KOPT-K1 (cell line): ENCODE measurements around the gene GCSH.
A peak's percentile ranks its signal among the peaks of the same experiment; 100 is the strongest.

ENCODE experiments used
- H3K27ac ChIP-seq: fragments of 200-600 bp; sonication (generic); 2 replicates; pipeline ENCODE4 v1.5.1; 2016; ENCODE audit warnings: antibody characterized with exemption, mild to moderate bottlenecking, low read depth, low read length; ENCODE audit not compliant: poor library complexity, severe bottlenecking
- H3K36me3 ChIP-seq: fragments of 200-600 bp; sonication (generic); 2 replicates; pipeline ENCODE4 v1.5.1; 2017; ENCODE audit warnings: antibody characterized with exemption, mild to moderate bottlenecking, low read length, moderate library complexity; ENCODE audit not compliant: insufficient read depth
- H3K9me3 ChIP-seq: fragments of 200-600 bp; sonication (generic); 2 replicates; pipeline ENCODE4 v1.5.1; 2017; ENCODE audit warnings: antibody characterized with exemption, low read length, mild to moderate bottlenecking; ENCODE audit not compliant: insufficient read depth, poor library complexity, severe bottlenecking

Gene GCSH

DNA sequence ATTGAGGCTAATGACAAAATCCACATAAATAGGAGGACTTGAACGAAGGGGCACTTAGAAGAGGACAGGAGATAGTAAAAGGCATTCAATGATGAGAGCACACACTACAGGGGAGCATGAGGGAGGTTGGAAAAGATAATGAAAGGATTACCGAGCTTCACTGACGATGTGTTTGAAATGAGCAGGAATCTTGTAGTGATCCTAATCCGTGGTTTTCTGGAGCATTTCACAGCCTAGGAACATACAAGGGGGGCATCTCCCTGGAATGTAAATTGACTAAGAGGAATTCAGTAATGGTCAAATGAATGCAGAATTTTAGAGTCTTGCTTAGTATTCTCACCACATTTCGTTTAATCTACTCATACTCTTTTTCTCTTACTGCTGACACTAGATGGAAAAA, 55.4 kb downstream of the GCSH start:
- Histone ChIP-seq H3K36me3 (peaks cover 56% of the 10 kb centered on the region), H3K9me3 (no peaks in the 10 kb centered on the region), H3K27ac (no peak overlapping the region)

DNA sequence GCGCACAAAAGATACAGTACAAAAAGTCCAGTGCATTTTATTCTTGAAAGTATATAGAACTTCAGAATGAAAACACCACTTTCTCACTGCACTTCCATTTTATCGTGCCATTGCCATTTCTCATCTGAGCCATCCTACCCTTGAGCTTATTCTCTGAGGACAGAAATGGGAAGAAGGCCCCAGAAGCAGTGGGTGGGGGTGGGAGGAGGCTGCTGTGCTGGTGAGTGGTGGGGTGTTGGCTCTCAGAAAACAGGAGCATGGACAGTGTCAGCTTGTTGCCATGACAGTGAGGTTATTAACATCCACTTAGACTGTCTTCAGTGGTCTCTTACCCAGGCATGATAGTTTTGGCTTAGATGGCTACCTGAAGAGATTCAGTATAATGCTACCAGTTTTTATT, 56.1 kb downstream of the GCSH start:
- Histone ChIP-seq H3K36me3 (peaks cover 49% of the 10 kb centered on the region), H3K9me3 (no peaks in the 10 kb centered on the region), H3K27ac (no peak overlapping the region)

DNA sequence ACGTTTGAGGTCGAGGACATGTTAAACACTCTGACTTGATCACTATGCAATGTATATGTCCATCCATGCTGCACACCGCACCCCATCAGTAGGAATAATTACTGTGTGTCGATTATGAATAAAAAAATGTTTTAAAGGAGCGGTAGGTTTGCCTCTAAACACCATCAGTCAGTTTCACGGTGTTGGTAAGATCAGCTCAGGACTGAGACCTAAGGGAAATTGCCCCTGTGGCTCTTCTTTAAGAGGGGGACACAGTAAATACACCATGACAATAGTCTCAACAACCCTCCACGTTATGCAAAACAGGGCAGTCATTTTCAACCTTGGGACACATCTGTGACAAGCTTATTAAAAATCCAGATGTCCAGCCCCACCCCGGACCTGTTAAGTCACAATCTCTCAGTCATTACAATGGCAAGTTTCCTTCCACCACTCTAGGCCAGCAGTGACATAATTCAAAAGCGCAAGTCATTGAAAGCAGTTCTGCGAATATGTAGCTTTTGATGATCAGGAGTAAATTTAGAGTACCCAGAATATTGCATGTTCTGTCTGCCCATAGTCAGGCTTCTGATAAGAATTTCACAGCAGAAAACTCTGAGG, 59.3 kb downstream of the GCSH start:
- H3K27ac ChIP-seq, result peak overlapping the region; percentile 59
- peaks cover 33% of the 10 kb centered on the region for H3K36me3 ChIP-seq
- H3K9me3 ChIP-seq, result no peaks in the 10 kb centered on the region

DNA sequence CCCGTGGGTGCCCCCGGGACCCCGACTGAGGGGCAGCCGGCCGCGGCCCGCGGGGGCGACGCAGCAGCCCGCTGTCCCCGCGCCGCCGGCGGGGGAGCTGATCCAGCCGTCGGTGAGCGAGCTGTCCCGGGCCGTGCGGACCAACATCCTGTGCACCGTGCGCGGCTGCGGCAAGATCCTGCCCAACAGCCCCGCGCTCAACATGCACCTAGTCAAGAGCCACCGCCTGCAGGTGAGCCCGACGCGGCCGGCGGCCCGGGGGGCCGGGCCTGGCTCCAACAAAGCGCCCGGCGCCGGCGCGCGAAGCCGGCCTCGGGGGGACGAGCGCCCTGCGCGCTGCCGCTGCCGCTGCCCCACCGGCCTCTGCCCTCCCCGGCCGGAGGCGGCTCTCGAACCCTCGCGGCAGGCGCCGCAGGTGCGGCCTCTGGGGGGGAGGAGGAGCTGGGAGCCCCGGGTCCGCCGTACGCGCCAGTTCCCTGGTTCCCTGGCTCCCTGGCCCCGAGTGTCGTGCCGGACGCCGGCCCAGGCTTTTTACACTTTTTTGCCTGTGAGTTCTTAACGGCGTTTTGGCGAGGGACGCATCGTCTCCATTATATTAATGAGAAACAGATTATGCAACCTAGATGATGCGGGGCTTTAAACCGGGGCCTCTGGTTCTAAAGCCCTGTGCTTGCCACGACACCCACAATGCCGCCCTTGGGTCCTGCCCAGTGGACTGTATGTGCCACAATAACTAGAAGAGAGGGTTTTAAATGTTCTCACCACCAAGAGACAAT, 60.0 kb downstream of the GCSH start:
- H3K9me3 ChIP-seq, result no peaks in the 10 kb centered on the region
- H3K27ac ChIP-seq, result peak overlapping the region; percentile 59
- H3K36me3 ChIP-seq, result peaks cover 32% of the 10 kb centered on the region; the same call in 1 of the 2 replicates

DNA sequence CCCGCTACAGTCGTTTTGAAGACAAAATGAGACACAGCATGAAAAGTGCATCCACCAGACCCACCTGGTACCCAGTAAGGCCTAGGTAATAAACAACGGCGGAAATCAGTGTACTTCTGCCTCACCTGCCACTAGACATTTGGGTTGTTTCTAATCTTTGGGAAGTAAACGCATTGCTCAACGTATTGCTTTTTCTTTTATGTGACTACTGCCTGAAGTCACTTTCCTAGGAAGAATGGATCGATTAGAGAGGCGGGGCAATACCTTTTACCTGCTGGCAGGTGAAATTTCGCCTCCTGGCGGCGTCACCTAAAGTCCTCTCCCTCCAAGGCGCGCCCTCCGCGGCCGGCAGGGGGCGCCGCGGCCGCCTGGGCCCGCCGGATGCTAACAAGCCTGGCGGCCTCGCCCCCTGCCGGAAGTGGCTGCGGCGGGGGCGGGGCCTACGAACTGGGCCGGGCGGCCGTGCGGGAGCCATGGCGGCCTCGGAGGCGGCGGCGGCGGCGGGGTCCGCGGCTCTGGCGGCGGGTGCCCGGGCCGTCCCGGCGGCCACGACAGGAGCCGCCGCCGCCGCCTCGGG, 60.7 kb downstream of the GCSH start, which contains the start of gene ATMIN:
TSS of gene ATMIN (plus strand) at position 445 of the 577 bp plus-strand sequence. CDS start at position 474, 29 bp downstream.
- H3K27ac ChIP-seq, result peak within 1 kb of the TSS; percentile 59
- peaks cover 38% of the 10 kb centered on the region; the same call in 1 of the 2 replicates for H3K36me3 ChIP-seq
- no peaks in the 10 kb centered on the region for H3K9me3 ChIP-seq
